ENCODE results near the gene ESAM.

Gene ESAM

GRCh38 chr11:124743050-124743449 lies 19.0 kb downstream of the ESAM start:
- no peak for TF ChIP-seq CTCF (IDR thresholded peaks at IDR 0.05; ENCODE audit: unreplicated experiment in 3 of 3)
- no peaks in the 10 kb centered on the region for H3K9me3 Mint-ChIP-seq
- peak overlapping the region in 1 of 3 experiments; percentile 70 for H3K27ac Mint-ChIP-seq
- H3K4me3 Mint-ChIP-seq: no peak overlapping the region
- H3K27me3 Mint-ChIP-seq (ENCODE audit: low read depth): peaks cover 100% of the 10 kb centered on the region
- peaks cover 30% of the 10 kb centered on the region for H3K4me1 Mint-ChIP-seq
- no peaks in the 10 kb centered on the region for H3K36me3 Mint-ChIP-seq (ENCODE audit: low read depth)

GRCh38 chr11:124742555-124742954 lies 19.5 kb downstream of the ESAM start:
- H3K4me3 Mint-ChIP-seq: no peak overlapping the region
- H3K4me1 Mint-ChIP-seq: peaks cover 30% of the 10 kb centered on the region
- no peaks in the 10 kb centered on the region for H3K36me3 Mint-ChIP-seq (ENCODE audit: low read depth)
- peaks cover 100% of the 10 kb centered on the region for H3K27me3 Mint-ChIP-seq (ENCODE audit: low read depth)
- no peak overlapping the region for H3K27ac Mint-ChIP-seq
- no peaks in the 10 kb centered on the region for H3K9me3 Mint-ChIP-seq
- TF ChIP-seq CTCF (IDR thresholded peaks at IDR 0.05; ENCODE audit: unreplicated experiment in 3 of 3): no peak

GRCh38 chr11:124740277-124740882 lies 21.7 kb downstream of the ESAM start:
- H3K36me3 Mint-ChIP-seq (ENCODE audit: low read depth): no peaks in the 10 kb centered on the region
- H3K9me3 Mint-ChIP-seq: no peaks in the 10 kb centered on the region
- peaks cover 16% of the 10 kb centered on the region for H3K4me1 Mint-ChIP-seq
- H3K27ac Mint-ChIP-seq: no peak overlapping the region
- H3K4me3 Mint-ChIP-seq: peak overlapping the region; percentile 78 to 88 (median 85)
- peak; percentile 47 to 56 (median 50) for TF ChIP-seq CTCF (IDR thresholded peaks at IDR 0.05; ENCODE audit: unreplicated experiment in 3 of 3)
- peaks cover 99% of the 10 kb centered on the region for H3K27me3 Mint-ChIP-seq (ENCODE audit: low read depth)

- Mint-ChIP-seq H3K4me1 (peaks cover 11% of the 10 kb centered on the region), H3K36me3 (ENCODE audit: low read depth) (no peaks in the 10 kb centered on the region), H3K4me3 (peak within 1 kb of the TSS; percentile 78 to 88 (median 85)), H3K27ac (peak within 1 kb of the TSS; percentile 19 to 33 (median 19)), H3K9me3 (no peaks in the 10 kb centered on the region), H3K27me3 (ENCODE audit: low read depth) (peaks cover 99% of the 10 kb centered on the region)
- TF ChIP-seq CTCF (IDR thresholded peaks at IDR 0.05; ENCODE audit: unreplicated experiment in 3 of 3): no peak
These were observed 22.4 kb downstream of the ESAM start, which contains the start of gene NRGN for GRCh38 chr11:124739479-124740276. TSS of gene NRGN (plus strand) at chr11:124739942. CDS start at chr11:124740085, 143 bp downstream.

GRCh38 chr11:124738713-124739478 lies 23.2 kb downstream of the ESAM start:
- no peaks in the 10 kb centered on the region for H3K36me3 Mint-ChIP-seq (ENCODE audit: low read depth)
- H3K27me3 Mint-ChIP-seq (ENCODE audit: low read depth): peaks cover 98% of the 10 kb centered on the region
- no peaks in the 10 kb centered on the region for H3K9me3 Mint-ChIP-seq
- H3K27ac Mint-ChIP-seq: peak overlapping the region; percentile 19 to 33 (median 19)
- no peak for TF ChIP-seq CTCF (IDR thresholded peaks at IDR 0.05; ENCODE audit: unreplicated experiment in 3 of 3)
- peak overlapping the region; percentile 78 to 88 (median 85) for H3K4me3 Mint-ChIP-seq
- H3K4me1 Mint-ChIP-seq: peaks cover 11% of the 10 kb centered on the region
